Liver (tissue), 9 donors: ENCODE data around the gene FTCD. TPM values are rescaled to one million over a fixed set of nuclear protein-coding genes. Genes with fewer than 3 reads are reported as not detected.

Experiments
- DNase-seq: peaks from one replicate; pipeline ENCODE4 v3.0.0-alpha.2; 2017; ENCODE audit warnings: low spot score
- H3K27ac ChIP-seq, 2 donors: one replicate each; pipeline ENCODE4 v1.7.0; 2013; ENCODE audit warnings: inconsistent platforms in 2 of 2, low read length in 2 of 2, control low read depth in 1 of 2, low read depth in 1 of 2, mild to moderate bottlenecking in 1 of 2
- H3K27me3 ChIP-seq, 4 donors: one replicate each; pipeline versions ENCODE4 v1.6.1 to v1.7.0; 2013; ENCODE audit warnings: low read length in 3 of 4, inconsistent platforms in 1 of 4, mild to moderate bottlenecking in 1 of 4, moderate library complexity in 1 of 4; ENCODE audit not compliant: control insufficient read depth in 4 of 4, insufficient read depth in 4 of 4
- H3K36me3 ChIP-seq, 4 donors: one replicate each; pipeline versions ENCODE4 v1.6.1 to v1.7.0; 2013; ENCODE audit warnings: low read length in 3 of 4, mild to moderate bottlenecking in 3 of 4, low read depth in 1 of 4, moderate library complexity in 1 of 4; ENCODE audit not compliant: control insufficient read depth in 4 of 4, insufficient read depth in 3 of 4
- H3K4me1 ChIP-seq, 4 donors: one replicate each; pipeline versions ENCODE4 v1.6.1 to v1.7.0; 2013; ENCODE audit warnings: low read length in 3 of 4, mild to moderate bottlenecking in 3 of 4, moderate library complexity in 1 of 4; ENCODE audit not compliant: control insufficient read depth in 4 of 4, insufficient read depth in 4 of 4
- H3K4me3 ChIP-seq, 3 donors: one replicate each; pipeline versions ENCODE4 v1.6.1 to v1.7.0; 2013; ENCODE audit warnings: low read length in 3 of 3, control low read depth in 1 of 3, low read depth in 1 of 3, mild to moderate bottlenecking in 1 of 3
- H3K9ac ChIP-seq, 2 donors: one replicate each; pipeline ENCODE4 v1.7.0; 2013; ENCODE audit warnings: low read length in 2 of 2, mild to moderate bottlenecking in 2 of 2, moderate library complexity in 2 of 2, control low read depth in 1 of 2, low read depth in 1 of 2
- H3K9me3 ChIP-seq, 4 donors: one replicate each; pipeline versions ENCODE4 v1.6.1 to v1.7.0; 2013; ENCODE audit warnings: low read length in 3 of 4; ENCODE audit not compliant: control insufficient read depth in 4 of 4
- ATF3 ChIP-seq: IDR thresholded peaks from 2 replicates; pipeline ENCODE4 v1.6.1; 2016; ENCODE audit warnings: antibody characterized with exemption
- CTCF ChIP-seq: fragments of 150-350 bp; IDR thresholded peaks from 2 replicates; pipeline ENCODE4 v1.5.1; 2017; ENCODE audit warnings: improper control_type of control experiment, low read depth, low read length; ENCODE audit not compliant: missing input control
- EGR1 ChIP-seq, 2 donors: IDR thresholded peaks; 2 replicates each; pipeline ENCODE4 v1.6.1; 2016 to 2018; ENCODE audit warnings: antibody characterized with exemption in 2 of 2, low read depth in 2 of 2
- FOXA1 ChIP-seq: IDR thresholded peaks from 2 replicates; pipeline ENCODE4 v1.6.1; 2016; ENCODE audit warnings: antibody characterized with exemption
- FOXA2 ChIP-seq: IDR thresholded peaks from 2 replicates; pipeline ENCODE4 v1.6.1; 2016; ENCODE audit warnings: antibody characterized with exemption
- GABPA ChIP-seq, 2 donors: IDR thresholded peaks in 1 of 2; conservative IDR thresholded peaks in 1 of 2; 2 replicates each; pipeline ENCODE4 v1.6.1; 2016; ENCODE audit warnings: antibody characterized with exemption in 2 of 2, mild to moderate bottlenecking in 1 of 2, moderate library complexity in 1 of 2
- HNF4A ChIP-seq, 2 donors: conservative IDR thresholded peaks; 2 replicates each; pipeline ENCODE4 v1.6.1; 2016; ENCODE audit warnings: antibody characterized with exemption in 2 of 2, mild to moderate bottlenecking in 2 of 2
- HNF4G ChIP-seq: IDR thresholded peaks from 2 replicates; pipeline ENCODE4 v1.6.1; 2016; ENCODE audit warnings: antibody characterized with exemption
- JUND ChIP-seq, 2 donors: IDR thresholded peaks; 2 replicates each; pipeline ENCODE4 v1.6.1; 2016; ENCODE audit warnings: antibody characterized with exemption in 2 of 2
- MAX ChIP-seq: IDR thresholded peaks from 2 replicates; pipeline ENCODE4 v1.6.1; 2016; ENCODE audit warnings: antibody characterized with exemption
- NR2F2 ChIP-seq: IDR thresholded peaks from 2 replicates; pipeline ENCODE4 v1.6.1; 2016; ENCODE audit warnings: antibody characterized with exemption
- RAD21 ChIP-seq, 2 donors: IDR thresholded peaks; 2 replicates each; pipeline ENCODE4 v1.6.1; 2016; ENCODE audit warnings: antibody characterized with exemption in 2 of 2, mild to moderate bottlenecking in 2 of 2
- REST ChIP-seq: IDR thresholded peaks from 2 replicates; pipeline ENCODE4 v1.6.1; 2016; ENCODE audit warnings: antibody characterized with exemption, mild to moderate bottlenecking
- RXRA ChIP-seq, 2 donors: IDR thresholded peaks; 2 replicates each; pipeline ENCODE4 v1.6.1; 2017 to 2018; ENCODE audit warnings: antibody characterized with exemption in 2 of 2, mild to moderate bottlenecking in 1 of 2
- SP1 ChIP-seq: IDR thresholded peaks from 2 replicates; pipeline ENCODE4 v1.6.1; 2018; ENCODE audit warnings: antibody characterized with exemption, mild to moderate bottlenecking
- TAF1 ChIP-seq: conservative IDR thresholded peaks from 2 replicates; pipeline ENCODE4 v1.6.1; 2016; ENCODE audit warnings: antibody characterized with exemption, mild to moderate bottlenecking
- YY1 ChIP-seq: IDR thresholded peaks from 2 replicates; pipeline ENCODE4 v1.6.1; 2016; ENCODE audit warnings: antibody characterized with exemption, mild to moderate bottlenecking
- ZBTB33 ChIP-seq: IDR thresholded peaks from 2 replicates; pipeline ENCODE4 v1.6.1; 2016; ENCODE audit warnings: antibody characterized with exemption
- WGBS: extraction: QIAGEN DNeasy Blood & Tissue Kit; methylation state at CpG from one replicate; pipeline ENCODE4 v1.1.7; 2013; 5-methylcytosine and 5-hydroxymethylcytosine counted together
- polyA plus RNA-seq, 2 donors: library from polyadenylated mRNA; stranded (reverse) in 1 of 2; unstranded in 1 of 2; fragments of 200-250 nt in 1 of 2; fragments of >200 nt in 1 of 2; fragmentation: Nextera tagmentation in 1 of 2; extraction: Ambion mirVana in 1 of 2; gene quantifications; one replicate each; pipeline versions ENCODE4 v1.2.1 to v1.2.3, GENCODE V29; 2013 to 2015
- total RNA-seq, 2 donors: library from RNA; depleted of rRNA; stranded (reverse); fragments of >200 nt; gene quantifications; one replicate each; pipeline ENCODE4 v1.2.3, GENCODE V29; 2014
- donor health status: healthy.
- donor health status: healthy.
- donor health status: healthy.
- donor health status: healthy.
- donor health status: healthy.

FTCD gene
- total and polyA plus RNA-seq, 4 donors: 130 to 182 (median 173) TPM

GRCh38 chr21:46150073-46150472 is 5.3 kb downstream of the FTCD start:
- H3K9ac ChIP-seq: no peak overlapping the region
- peaks cover 2 to 28% (median 10%) of the 10 kb centered on the region in 4 donors for H3K4me1 ChIP-seq
- no peaks in the 10 kb centered on the region for H3K9me3 ChIP-seq
- H3K4me3 ChIP-seq: no peak overlapping the region
- TF ChIP-seq FOXA2: no peak
- TF ChIP-seq JUND (IDR thresholded peaks at IDR 0.05): no peak
- TF ChIP-seq REST: no peak
- no peak for TF ChIP-seq YY1
- no peak for TF ChIP-seq EGR1 (IDR thresholded peaks at IDR 0.05; ENCODE audit: low read depth in 2 of 2)
- no peak for TF ChIP-seq ZBTB33
- no peak for TF ChIP-seq MAX
- TF ChIP-seq ATF3: no peak
- TF ChIP-seq GABPA (IDR thresholded peaks at IDR 0.05 in 1 of 2, conservative IDR thresholded peaks at IDR 0.05 in 1 of 2): no peak
- no peak for TF ChIP-seq TAF1
- TF ChIP-seq HNF4A (conservative IDR thresholded peaks at IDR 0.05): no peak
- TF ChIP-seq SP1: no peak
- TF ChIP-seq CTCF: no peak
- TF ChIP-seq RAD21 (IDR thresholded peaks at IDR 0.05): no peak
- no peak for TF ChIP-seq HNF4G
- no peak for TF ChIP-seq FOXA1
- TF ChIP-seq RXRA (IDR thresholded peaks at IDR 0.05): no peak
- no peak for TF ChIP-seq NR2F2
- DNase-seq: no peak
- peaks cover 21 to 34% (median 25%) of the 10 kb centered on the region in 4 donors for H3K36me3 ChIP-seq
- no peak overlapping the region for H3K27ac ChIP-seq
- no peaks in the 10 kb centered on the region for H3K27me3 ChIP-seq
- 78% methylated on average over 19 of the region's 19 CpGs for WGBS
